ENCODE data around the gene KRT3. TPM values are rescaled to one million over a fixed set of nuclear protein-coding genes. Genes with fewer than 3 reads are reported as not detected.

Gene KRT3
- total and polyA plus RNA-seq, 8 donors, result not detected

DNA sequence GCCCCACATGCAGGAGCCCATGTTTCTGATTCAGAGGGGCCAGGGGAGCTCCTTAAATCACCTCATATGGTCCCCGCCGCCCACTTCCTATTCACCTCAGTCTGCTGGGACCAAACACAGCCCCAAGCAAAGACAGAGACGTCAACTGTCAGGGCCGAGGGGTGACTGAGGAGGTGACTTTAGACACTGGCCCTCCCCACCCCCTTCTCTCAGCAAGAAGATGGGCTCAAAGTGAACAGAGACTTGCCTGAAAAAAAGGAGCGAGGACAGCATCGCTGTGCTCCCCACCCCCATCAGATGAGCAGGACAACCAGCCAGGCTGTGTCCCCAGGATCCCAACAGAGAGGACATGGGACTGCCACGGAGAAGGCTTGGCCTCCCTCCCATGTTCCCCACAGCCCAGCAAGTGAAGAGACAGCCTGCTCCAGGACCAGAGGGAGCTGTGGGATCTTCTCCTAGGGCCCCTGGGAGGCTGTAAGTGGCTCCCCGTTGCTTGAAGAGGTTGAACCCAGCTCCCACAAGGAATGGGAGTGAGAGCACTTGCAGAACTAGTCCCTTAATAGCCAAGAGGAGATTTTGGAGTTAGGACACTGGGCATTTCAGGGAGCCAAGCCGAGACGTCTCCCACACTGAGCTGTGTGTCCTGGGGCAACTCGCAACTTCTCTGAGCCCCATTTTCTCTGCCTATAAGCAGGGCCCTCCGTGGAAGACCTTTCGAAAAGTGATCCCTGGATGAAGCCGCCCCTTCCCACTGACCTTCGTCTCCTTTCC is 39.5 kb upstream of the KRT3 start:
- Histone ChIP-seq H3K27ac (no peak overlapping the region), H3K36me3 (no peaks in the 10 kb centered on the region), H3K27me3 (no peaks in the 10 kb centered on the region), H3K4me1 (no peaks in the 10 kb centered on the region), H3K4me3 (no peak overlapping the region), H3K9me3 (no peaks in the 10 kb centered on the region)
- FAIRE-seq (no peak), DNase-seq (no peak), ATAC-seq (no peak)
- intact Hi-C loops (cut with DNase I), result no loop called here
- 72 to 81% methylated on average over 15 of the region's 15 CpGs for WGBS, 2 donors
- no peak for TF ChIP-seq CTCF (IDR thresholded peaks at IDR 0.05)

- Histone ChIP-seq H3K27ac (no peak overlapping the region), H3K4me1 (no peaks in the 10 kb centered on the region), H3K36me3 (no peaks in the 10 kb centered on the region), H3K9me3 (no peaks in the 10 kb centered on the region), H3K4me3 (no peak overlapping the region), H3K27me3 (no peaks in the 10 kb centered on the region)
- TF ChIP-seq CTCF (IDR thresholded peaks at IDR 0.05), result no peak
- intact Hi-C loops (cut with DNase I), result no loop called here
- WGBS, 2 donors, result 53 to 62% methylated on average over 4 of the region's 4 CpGs
- no peak for DNase-seq
- no peak for ATAC-seq
- no peak for FAIRE-seq
Observed at GRCh38 chr12:52834727-52835001, 38.7 kb upstream of the KRT3 start.

DNA sequence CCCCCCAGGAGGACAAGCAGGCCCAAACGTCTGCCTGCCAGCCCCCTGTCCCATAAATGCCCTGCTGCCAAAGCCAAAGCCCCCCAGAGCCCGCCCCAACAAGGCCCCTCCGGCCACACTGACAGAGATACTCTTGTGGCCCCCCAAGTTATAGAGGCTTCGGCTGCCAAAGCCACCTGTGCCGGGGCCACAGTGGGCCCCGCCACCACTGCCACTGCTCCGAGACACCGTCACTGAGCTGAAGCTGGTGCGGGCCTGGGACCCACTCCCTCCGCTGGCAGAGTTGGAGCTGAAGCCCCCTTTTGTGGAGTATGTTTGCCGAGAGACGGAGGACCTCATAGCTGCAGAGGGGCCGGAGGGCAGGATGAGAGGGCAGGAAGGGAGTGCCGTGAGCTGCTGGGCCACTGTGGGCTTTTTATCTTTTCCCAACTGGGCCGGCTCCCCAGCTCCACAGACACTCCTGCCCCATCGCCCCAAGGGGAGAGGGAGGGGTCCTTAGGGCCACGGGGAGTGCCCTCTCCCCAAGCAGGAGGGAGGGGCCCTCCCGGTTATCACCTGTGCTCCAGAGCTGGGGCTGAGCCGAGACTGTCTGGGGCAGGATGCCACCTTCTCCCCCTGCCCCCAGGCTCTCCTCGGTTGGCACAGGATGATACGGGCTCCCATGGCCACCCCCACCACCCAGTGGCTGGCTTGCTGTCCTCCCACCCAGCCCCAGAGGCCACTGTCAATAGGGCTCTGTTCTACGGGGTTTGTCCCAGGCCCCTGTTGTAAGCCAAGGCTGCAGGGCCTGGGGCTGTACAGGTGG is 38.2 kb upstream of the KRT3 start, which contains the start of gene KRT79:
KRT79 (minus strand) TSS at position 390 of the 805 bp plus-strand sequence; CDS start at position 339, 51 bp downstream.
- DNase-seq, result no peak
- H3K4me1 ChIP-seq, result no peaks in the 10 kb centered on the region
- no peak within 1 kb of the TSS for H3K27ac ChIP-seq
- H3K36me3 ChIP-seq, result no peaks in the 10 kb centered on the region
- no peak for FAIRE-seq
- no peak for ATAC-seq
- no peaks in the 10 kb centered on the region for H3K27me3 ChIP-seq
- H3K9me3 ChIP-seq, result no peaks in the 10 kb centered on the region
- TF ChIP-seq CTCF (IDR thresholded peaks at IDR 0.05), result no peak
- H3K4me3 ChIP-seq, result no peak within 1 kb of the TSS
- intact Hi-C loops (cut with DNase I), result no loop called here
- WGBS, 2 donors, result 81 to 86% methylated on average over 21 to 22 of the region's 22 CpGs

GRCh38 chr12:52832985-52833905 is 37.3 kb upstream of the KRT3 start:
- TF ChIP-seq CTCF (IDR thresholded peaks at IDR 0.05), result no peak
- Histone ChIP-seq H3K4me1 (no peaks in the 10 kb centered on the region), H3K9me3 (no peaks in the 10 kb centered on the region), H3K27me3 (no peaks in the 10 kb centered on the region), H3K27ac (no peak overlapping the region), H3K4me3 (no peak overlapping the region), H3K36me3 (no peaks in the 10 kb centered on the region)
- FAIRE-seq (no peak), ATAC-seq (peak in 1 of 4 donors; percentile 44), DNase-seq (no peak)
- intact Hi-C loops (cut with DNase I), result no loop called here
- WGBS, 2 donors, result 84 to 87% methylated on average over 20 of the region's 20 CpGs

Measured in pancreas (tissue), 10 donors.